Thyroid gland (tissue), 4 donors: ENCODE measurements around the gene PLEKHB2.

Experiments
- POLR2A ChIP-seq, 2 donors: fragments of 450-650 bp; IDR thresholded peaks; one replicate each; pipeline ENCODE4 v1.6.1; 2017; ENCODE audit warnings: antibody characterized with exemption in 2 of 2, mild to moderate bottlenecking in 2 of 2, moderate library complexity in 1 of 2
- TF ChIP-seq, protein P1 (sequence below), 6 experiments: fragments of 200-600 bp in 3 of 6; fragments of 450-650 bp in 3 of 6; sonication (generic) in 3 of 6; IDR thresholded peaks; one replicate each; pipeline ENCODE4 v1.5.1; 2016 to 2019; ENCODE audit warnings: antibody characterized with exemption in 6 of 6, mild to moderate bottlenecking in 2 of 6, inconsistent platforms in 1 of 6, moderate library complexity in 1 of 6

DNA sequence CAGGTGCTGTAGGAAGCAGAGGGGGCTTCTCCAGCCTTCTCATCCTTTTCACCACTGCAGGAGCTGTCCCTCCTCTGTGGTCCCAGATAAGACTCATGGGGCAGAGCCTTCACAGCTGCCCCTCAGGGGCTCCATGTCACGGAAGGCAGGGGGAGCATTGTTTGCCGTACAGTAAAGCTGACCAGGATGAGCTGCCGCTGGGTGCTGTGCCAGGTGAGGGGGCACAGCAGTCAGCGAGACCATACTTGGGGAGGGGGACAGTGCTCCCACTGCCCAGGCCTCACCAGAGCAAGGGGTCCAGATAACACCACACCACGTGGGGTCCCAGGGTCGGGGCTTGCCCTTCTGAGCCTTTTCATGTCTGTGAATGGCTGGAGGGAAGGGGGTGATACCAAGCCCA lies 46.3 kb downstream of the PLEKHB2 start:
- TF ChIP-seq, protein P1, sequence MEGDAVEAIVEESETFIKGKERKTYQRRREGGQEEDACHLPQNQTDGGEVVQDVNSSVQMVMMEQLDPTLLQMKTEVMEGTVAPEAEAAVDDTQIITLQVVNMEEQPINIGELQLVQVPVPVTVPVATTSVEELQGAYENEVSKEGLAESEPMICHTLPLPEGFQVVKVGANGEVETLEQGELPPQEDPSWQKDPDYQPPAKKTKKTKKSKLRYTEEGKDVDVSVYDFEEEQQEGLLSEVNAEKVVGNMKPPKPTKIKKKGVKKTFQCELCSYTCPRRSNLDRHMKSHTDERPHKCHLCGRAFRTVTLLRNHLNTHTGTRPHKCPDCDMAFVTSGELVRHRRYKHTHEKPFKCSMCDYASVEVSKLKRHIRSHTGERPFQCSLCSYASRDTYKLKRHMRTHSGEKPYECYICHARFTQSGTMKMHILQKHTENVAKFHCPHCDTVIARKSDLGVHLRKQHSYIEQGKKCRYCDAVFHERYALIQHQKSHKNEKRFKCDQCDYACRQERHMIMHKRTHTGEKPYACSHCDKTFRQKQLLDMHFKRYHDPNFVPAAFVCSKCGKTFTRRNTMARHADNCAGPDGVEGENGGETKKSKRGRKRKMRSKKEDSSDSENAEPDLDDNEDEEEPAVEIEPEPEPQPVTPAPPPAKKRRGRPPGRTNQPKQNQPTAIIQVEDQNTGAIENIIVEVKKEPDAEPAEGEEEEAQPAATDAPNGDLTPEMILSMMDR (IDR thresholded peaks at IDR 0.05) = no peak
- no peak for TF ChIP-seq POLR2A (IDR thresholded peaks at IDR 0.05)
